ENCODE results near the gene PIGV. TPM values are rescaled to one million over a fixed set of nuclear protein-coding genes. Genes with fewer than 3 reads are reported as not detected.

The PIGV gene
- total RNA-seq, 1 experiment from 2014 or later, result 13.2 TPM

DNA sequence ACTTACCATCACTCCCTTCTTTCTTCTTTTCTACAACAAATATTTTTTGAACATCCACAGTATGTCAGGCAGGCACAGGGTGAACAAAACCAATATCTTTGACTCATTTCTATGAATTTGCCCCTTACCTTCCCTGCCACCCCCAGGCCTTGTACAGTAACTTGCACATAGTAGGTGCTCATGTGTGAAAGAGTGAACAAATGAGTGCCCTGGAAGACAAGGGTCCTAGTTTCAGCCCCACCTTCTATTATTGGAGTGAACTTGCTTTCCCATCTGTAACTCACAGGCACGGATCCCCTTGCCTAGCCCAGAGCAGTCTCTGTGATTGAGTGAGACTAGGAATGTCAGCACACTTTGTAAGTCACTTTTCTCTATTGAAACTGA, 51.6 kb downstream of the PIGV start:
- H3K9ac ChIP-seq (ENCODE audit: low read length), result no peak overlapping the region
- no peaks in the 10 kb centered on the region for H4K20me1 ChIP-seq (ENCODE audit: insufficient read depth)
- no TSS peak for BruUV-seq (replicated peaks)
- POLR2A ChIA-PET, result no interaction called here
- no peaks in the 10 kb centered on the region for H3K9me2 ChIP-seq (ENCODE audit: insufficient read depth)
- RAD21 ChIA-PET (ENCODE audit: low non-redundant PET in 1 of 2, low total read pairs in 2 of 2, uncharacterized antibody in 2 of 2, unreplicated experiment in 2 of 2), result no interaction called here
- H3K4me1 ChIP-seq (ENCODE audit: control insufficient read depth in 1 of 2, insufficient read depth in 2 of 2, low read length in 2 of 2), result no peaks in the 10 kb centered on the region
- intact Hi-C loops (cut with micrococcal nuclease), result no loop called here
- ATAC-seq (no peak), DNase-seq (ENCODE audit: low read depth, low spot score) (no peak)
- peaks cover 21 to 36% of the 10 kb centered on the region in 2 experiments; a peak in 3 of 4 replicates for H3K36me3 ChIP-seq (ENCODE audit: control insufficient read depth in 1 of 2, insufficient read depth in 2 of 2, low read length in 2 of 2)
- no peak overlapping the region for H3K27ac ChIP-seq (ENCODE audit: low read depth, low read length)
- H3K4me3 ChIP-seq (replicated peaks in 1 of 2; ENCODE audit: low read depth in 1 of 2, low read length in 2 of 2), result no peak overlapping the region
- no peak for TF ChIP-seq TCF7L2 (IDR thresholded peaks at IDR 0.05; ENCODE audit: borderline replicate concordance, extremely low read depth, insufficient read depth, insufficient read length)
- peaks cover 10% of the 10 kb centered on the region; the same call in 1 of the 2 replicates for H3K79me2 ChIP-seq (ENCODE audit: insufficient read depth, low read length)
- H3K9me3 ChIP-seq (ENCODE audit: control insufficient read depth in 1 of 2, insufficient read depth in 1 of 2, low read depth in 1 of 2, low read length in 2 of 2), result no peaks in the 10 kb centered on the region
- CTCF ChIA-PET, result no interaction called here
- no peaks in the 10 kb centered on the region for H3K27me3 ChIP-seq (ENCODE audit: insufficient read depth, low read length)
- no peak overlapping the region for H2AFZ ChIP-seq (ENCODE audit: low read depth, low read length, poor library complexity, severe bottlenecking)
- H3K4me2 ChIP-seq (ENCODE audit: low read length), result no peak overlapping the region

DNA sequence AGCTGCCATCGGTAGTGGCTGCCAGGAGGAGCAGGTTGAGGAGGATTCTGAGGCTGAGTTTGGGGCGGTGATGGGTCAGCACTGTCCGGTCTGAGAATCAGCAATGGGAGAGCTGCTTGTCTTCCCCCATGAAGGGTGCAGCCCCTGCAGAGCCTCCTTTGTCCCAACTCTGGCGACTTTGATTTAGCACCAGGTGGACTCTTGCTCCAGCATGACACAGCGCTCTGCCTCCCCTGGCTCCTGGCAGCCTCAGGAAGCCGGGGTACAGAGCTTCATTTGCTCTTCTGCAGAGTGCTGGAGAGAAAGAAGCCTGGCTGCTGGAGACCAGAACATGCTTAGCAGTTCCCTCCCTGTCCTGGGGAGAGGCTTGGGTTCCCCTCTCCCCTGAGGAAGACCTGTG, 52.0 kb downstream of the PIGV start:
- Histone ChIP-seq H4K20me1 (ENCODE audit: insufficient read depth) (no peaks in the 10 kb centered on the region), H3K27ac (ENCODE audit: low read depth, low read length) (0 out of 2 replicates have a peak overlapping the region, but pooled peaks have one; percentile 24), H3K9me2 (ENCODE audit: insufficient read depth) (no peaks in the 10 kb centered on the region), H3K36me3 (ENCODE audit: control insufficient read depth in 1 of 2, insufficient read depth in 2 of 2, low read length in 2 of 2) (peaks cover 16 to 34% of the 10 kb centered on the region in 2 experiments; a peak in 3 of 4 replicates), H3K27me3 (ENCODE audit: insufficient read depth, low read length) (no peaks in the 10 kb centered on the region), H3K9ac (ENCODE audit: low read length) (no peak overlapping the region), H3K4me3 (replicated peaks in 1 of 2; ENCODE audit: low read depth in 1 of 2, low read length in 2 of 2) (no peak overlapping the region), H3K79me2 (ENCODE audit: insufficient read depth, low read length) (peaks cover 12% of the 10 kb centered on the region; the same call in 1 of the 2 replicates), H3K4me2 (ENCODE audit: low read length) (no peak overlapping the region), H2AFZ (ENCODE audit: low read depth, low read length, poor library complexity, severe bottlenecking) (no peak overlapping the region), H3K4me1 (ENCODE audit: control insufficient read depth in 1 of 2, insufficient read depth in 2 of 2, low read length in 2 of 2) (no peaks in the 10 kb centered on the region), H3K9me3 (ENCODE audit: control insufficient read depth in 1 of 2, insufficient read depth in 1 of 2, low read depth in 1 of 2, low read length in 2 of 2) (no peaks in the 10 kb centered on the region)
- DNase-seq (ENCODE audit: low read depth, low spot score) (no peak), ATAC-seq (no peak)
- intact Hi-C loops (cut with micrococcal nuclease), result no loop called here
- ChIA-PET RAD21 (ENCODE audit: low non-redundant PET in 1 of 2, low total read pairs in 2 of 2, uncharacterized antibody in 2 of 2, unreplicated experiment in 2 of 2) (no interaction called here), POLR2A (no interaction called here), CTCF (no interaction called here)
- BruUV-seq (replicated peaks), result no TSS peak
- TF ChIP-seq, protein P1, sequence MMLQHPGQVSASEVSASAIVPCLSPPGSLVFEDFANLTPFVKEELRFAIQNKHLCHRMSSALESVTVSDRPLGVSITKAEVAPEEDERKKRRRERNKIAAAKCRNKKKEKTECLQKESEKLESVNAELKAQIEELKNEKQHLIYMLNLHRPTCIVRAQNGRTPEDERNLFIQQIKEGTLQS (IDR thresholded peaks at IDR 0.05), result no peak
- TF ChIP-seq RAD21 (IDR thresholded peaks at IDR 0.05; ENCODE audit: low read depth), result no peak
- TF ChIP-seq SRF (IDR thresholded peaks at IDR 0.05; ENCODE audit: low read depth), result no peak
- TF ChIP-seq CEBPB (IDR thresholded peaks at IDR 0.05; ENCODE audit: low read depth), result no peak
- TF ChIP-seq SP1 (IDR thresholded peaks at IDR 0.05; ENCODE audit: low read depth), result no peak
- TF ChIP-seq, protein P2, sequence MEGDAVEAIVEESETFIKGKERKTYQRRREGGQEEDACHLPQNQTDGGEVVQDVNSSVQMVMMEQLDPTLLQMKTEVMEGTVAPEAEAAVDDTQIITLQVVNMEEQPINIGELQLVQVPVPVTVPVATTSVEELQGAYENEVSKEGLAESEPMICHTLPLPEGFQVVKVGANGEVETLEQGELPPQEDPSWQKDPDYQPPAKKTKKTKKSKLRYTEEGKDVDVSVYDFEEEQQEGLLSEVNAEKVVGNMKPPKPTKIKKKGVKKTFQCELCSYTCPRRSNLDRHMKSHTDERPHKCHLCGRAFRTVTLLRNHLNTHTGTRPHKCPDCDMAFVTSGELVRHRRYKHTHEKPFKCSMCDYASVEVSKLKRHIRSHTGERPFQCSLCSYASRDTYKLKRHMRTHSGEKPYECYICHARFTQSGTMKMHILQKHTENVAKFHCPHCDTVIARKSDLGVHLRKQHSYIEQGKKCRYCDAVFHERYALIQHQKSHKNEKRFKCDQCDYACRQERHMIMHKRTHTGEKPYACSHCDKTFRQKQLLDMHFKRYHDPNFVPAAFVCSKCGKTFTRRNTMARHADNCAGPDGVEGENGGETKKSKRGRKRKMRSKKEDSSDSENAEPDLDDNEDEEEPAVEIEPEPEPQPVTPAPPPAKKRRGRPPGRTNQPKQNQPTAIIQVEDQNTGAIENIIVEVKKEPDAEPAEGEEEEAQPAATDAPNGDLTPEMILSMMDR (IDR thresholded peaks at IDR 0.05 in 2 of 3, conservative IDR thresholded peaks at IDR 0.05 in 1 of 3; ENCODE audit: borderline replicate concordance in 1 of 3, insufficient read depth in 1 of 3, low read depth in 2 of 3, low read length in 2 of 3), result no peak
- TF ChIP-seq FOSL1 (IDR thresholded peaks at IDR 0.05; ENCODE audit: low read depth), result no peak
- no peak for TF ChIP-seq ELF1 (IDR thresholded peaks at IDR 0.05; ENCODE audit: borderline replicate concordance, low read depth)
- no peak for TF ChIP-seq TCF7L2 (IDR thresholded peaks at IDR 0.05; ENCODE audit: borderline replicate concordance, extremely low read depth, insufficient read depth, insufficient read length)
- TF ChIP-seq JUND (IDR thresholded peaks at IDR 0.05), result no peak
- TF ChIP-seq, protein P3, sequence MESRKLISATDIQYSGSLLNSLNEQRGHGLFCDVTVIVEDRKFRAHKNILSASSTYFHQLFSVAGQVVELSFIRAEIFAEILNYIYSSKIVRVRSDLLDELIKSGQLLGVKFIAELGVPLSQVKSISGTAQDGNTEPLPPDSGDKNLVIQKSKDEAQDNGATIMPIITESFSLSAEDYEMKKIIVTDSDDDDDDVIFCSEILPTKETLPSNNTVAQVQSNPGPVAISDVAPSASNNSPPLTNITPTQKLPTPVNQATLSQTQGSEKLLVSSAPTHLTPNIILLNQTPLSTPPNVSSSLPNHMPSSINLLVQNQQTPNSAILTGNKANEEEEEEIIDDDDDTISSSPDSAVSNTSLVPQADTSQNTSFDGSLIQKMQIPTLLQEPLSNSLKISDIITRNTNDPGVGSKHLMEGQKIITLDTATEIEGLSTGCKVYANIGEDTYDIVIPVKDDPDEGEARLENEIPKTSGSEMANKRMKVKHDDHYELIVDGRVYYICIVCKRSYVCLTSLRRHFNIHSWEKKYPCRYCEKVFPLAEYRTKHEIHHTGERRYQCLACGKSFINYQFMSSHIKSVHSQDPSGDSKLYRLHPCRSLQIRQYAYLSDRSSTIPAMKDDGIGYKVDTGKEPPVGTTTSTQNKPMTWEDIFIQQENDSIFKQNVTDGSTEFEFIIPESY (IDR thresholded peaks at IDR 0.05; ENCODE audit: extremely low read depth, insufficient replicate concordance, low read length), result no peak
- TF ChIP-seq, protein P4, sequence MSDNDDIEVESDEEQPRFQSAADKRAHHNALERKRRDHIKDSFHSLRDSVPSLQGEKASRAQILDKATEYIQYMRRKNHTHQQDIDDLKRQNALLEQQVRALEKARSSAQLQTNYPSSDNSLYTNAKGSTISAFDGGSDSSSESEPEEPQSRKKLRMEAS (IDR thresholded peaks at IDR 0.05), result no peak
- no peak for TF ChIP-seq POLR2A (IDR thresholded peaks at IDR 0.05; ENCODE audit: borderline replicate concordance, extremely low read depth, insufficient read depth, insufficient read length)
- TF ChIP-seq ZNF274 (IDR thresholded peaks at IDR 0.05; ENCODE audit: low read depth, low read length), result no peak
- no peak for TF ChIP-seq ZFX (IDR thresholded peaks at IDR 0.05)
- no peak for TF ChIP-seq EGR1 (IDR thresholded peaks at IDR 0.05; ENCODE audit: low read depth)

All from HCT116 (cell line).